GM18505 (cell line): ENCODE data around the gene CDC45.

Experiments
- ATAC-seq: cut with Tn5 transposase; IDR thresholded peaks from one replicate; pipeline ENCODE4 v1.9.1; 2021; ENCODE audit not compliant: unreplicated experiment
- POLR2A ChIP-seq: IDR thresholded peaks from 4 replicates; pipeline ENCODE4 v1.6.1; 2011; ENCODE audit warnings: borderline replicate concordance; ENCODE audit not compliant: insufficient read depth, insufficient read length; ENCODE audit errors: extremely low read depth

The CDC45 gene

DNA sequence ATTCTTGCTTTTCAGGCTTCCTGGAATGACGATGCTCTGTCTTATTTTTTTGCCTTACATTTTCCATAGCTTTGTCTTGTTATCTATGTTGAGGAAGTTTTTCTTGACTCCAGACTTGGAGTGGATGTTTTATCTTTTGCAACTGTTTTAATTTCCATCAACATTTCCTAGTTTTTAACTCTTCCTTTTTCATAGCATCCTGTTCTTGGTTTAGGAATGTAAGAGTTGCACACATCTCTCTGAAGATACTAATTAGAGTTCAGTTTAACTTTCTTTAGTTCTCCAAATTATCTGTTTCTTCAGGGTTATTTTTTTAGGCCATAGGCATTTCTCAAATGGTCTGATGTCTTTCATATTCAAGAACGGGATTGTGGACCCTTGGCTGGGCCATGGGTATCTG lies 34.1 kb downstream of the CDC45 start:
- ATAC-seq, result no peak
- no peak for TF ChIP-seq POLR2A

- no peak for ATAC-seq
Measured at GRCh38 chr22:19514831-19515565, 35.3 kb downstream of the CDC45 start.

DNA sequence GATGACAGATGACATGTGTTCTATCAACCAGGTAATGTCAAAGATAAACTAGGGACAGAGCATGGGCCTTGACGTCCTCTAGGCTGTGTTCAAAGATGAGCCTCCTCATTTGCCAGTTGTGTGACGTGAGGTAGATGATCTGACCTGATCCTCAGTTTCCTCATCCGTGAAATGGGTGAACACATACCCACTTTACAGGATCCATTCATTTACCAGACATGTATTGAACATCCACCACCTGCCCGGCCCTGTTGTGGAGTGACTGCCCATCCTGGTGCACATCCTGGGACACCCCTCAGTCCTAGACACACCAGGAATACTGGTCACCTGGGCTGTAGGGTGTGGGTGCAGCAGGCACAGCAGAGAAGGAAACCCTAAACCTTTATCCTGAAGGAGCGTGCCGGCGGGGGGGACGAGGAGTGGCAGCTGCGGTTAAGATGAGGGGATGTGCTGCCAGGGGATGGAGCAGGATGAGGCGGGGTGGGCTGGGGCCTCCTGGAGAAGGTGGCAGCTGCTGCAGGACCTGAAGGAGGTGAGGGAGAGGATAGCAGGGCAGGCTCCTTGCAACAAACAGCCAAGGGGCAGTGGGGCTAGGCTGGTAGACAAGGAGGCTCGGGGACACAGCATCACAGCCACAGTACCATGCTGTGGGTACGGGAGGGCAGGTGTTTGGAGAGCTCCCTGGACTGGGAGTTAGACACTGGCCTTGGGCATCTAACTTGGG lies 36.1 kb downstream of the CDC45 start:
- TF ChIP-seq POLR2A, result no peak
- no peak for ATAC-seq

More at GRCh38 chr22:19514831-19515565, 35.3 kb downstream of the CDC45 start:
- no peak for TF ChIP-seq POLR2A

DNA sequence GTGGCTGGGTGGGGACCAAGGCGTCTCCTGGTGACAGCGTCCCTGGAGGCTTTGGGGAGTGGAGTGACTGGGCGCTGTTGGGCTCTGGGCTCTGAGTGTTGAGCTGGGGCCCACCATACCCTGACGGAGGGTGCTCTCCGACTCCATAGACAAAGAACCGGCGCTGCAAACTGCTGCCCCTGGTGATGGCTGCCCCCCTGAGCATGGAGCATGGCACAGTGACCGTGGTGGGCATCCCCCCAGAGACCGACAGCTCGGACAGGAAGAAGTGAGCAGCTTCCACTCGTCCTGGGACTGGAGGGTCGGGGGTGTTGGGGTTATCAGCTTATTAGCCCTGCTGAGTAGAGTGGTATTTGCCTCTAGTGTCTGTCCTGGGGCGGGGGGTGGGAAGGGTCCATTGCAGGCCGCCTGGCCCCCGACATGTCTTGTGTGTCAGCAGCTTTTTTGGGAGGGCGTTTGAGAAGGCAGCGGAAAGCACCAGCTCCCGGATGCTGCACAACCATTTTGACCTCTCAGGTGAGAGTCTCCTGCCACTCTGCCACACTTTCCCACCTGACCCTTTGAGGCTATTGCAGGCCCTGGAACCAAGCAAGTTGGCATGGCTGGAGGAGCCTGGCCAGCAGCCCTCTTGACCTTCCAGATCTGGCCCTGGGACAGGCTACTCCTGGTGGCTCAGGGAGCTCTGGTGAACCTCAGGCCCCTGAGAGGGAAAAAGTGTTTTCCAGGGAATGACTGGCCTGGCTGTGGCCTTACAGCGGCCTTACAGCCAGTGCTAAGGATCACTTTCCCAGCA lies 36.9 kb downstream of the CDC45 start:
- TF ChIP-seq POLR2A, result no peak
- no peak for ATAC-seq

GRCh38 chr22:19517171-19517500 lies 37.4 kb downstream of the CDC45 start:
- ATAC-seq, result no peak
- no peak for TF ChIP-seq POLR2A

- ATAC-seq, result no peak
- TF ChIP-seq POLR2A, result no peak
Measured at GRCh38 chr22:19517919-19518611, 38.3 kb downstream of the CDC45 start.

DNA sequence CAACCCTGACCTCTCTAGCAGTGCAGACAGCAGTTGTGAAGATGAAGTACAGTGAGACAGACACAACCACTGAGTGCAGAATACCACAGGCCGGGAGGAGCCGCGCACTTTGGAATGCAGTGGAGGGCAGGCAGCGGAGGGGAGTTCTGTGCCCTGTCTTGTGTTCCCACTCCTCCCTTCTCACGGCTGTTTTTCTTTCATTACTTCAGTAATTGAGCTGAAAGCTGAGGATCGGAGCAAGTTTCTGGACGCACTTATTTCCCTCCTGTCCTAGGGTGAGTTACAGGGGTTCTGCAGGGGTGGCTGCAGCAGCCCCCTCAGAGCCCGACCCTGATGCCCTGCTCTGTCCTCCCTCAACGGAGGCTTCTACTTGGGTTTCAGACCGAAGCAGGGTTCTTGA lies 38.9 kb downstream of the CDC45 start:
- no peak for TF ChIP-seq POLR2A
- ATAC-seq, result no peak

DNA sequence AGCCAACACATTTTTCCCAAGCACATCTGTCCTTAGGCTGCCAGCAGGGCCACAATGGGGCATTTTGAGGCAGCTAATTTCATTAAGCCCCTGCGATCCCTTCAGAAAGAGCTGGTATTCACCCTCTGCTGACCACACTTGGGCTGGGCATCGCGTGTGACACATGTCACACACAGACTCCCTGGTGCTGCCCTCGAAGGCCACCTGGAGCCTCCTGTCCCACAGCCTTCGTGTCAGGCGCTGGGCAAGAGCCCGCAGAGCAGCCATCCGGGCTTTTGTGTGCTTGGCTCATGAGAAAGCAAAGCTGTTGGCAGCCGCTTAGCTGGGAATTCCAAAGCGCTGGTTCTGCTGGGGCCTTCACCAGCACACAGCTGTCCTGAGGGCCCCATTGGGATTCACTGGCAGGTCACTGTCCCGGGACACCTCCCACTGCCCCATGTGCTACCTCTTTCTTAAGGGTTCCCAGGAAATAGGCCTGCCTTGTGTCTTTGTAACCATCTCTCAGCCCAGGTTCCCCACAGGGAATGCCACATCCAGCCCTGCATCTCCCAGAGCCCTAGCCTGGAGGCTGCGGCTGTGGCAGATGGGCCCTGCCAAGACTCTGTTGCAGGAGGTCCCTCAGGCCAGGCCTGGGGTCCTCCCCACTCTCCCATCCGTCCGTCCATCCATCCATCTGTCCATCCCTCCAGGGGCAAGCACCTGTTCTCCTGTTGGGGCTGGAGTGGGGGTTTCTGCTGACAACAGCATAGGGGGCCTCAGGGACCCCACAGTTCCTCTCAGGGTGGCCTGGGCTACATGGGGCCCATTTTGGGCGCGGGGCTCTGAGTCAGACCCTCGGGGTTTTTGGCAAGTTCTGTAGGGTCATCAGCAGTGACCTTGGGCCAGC lies 39.6 kb downstream of the CDC45 start:
- no peak for ATAC-seq
- no peak for TF ChIP-seq POLR2A

GRCh38 chr22:19520007-19520406 lies 40.3 kb downstream of the CDC45 start:
- no peak for TF ChIP-seq POLR2A
- ATAC-seq, result no peak

GRCh38 chr22:19520566-19521305 lies 41.0 kb downstream of the CDC45 start:
- no peak for ATAC-seq
- TF ChIP-seq POLR2A, result no peak

GRCh38 chr22:19522190-19522880 lies 42.6 kb downstream of the CDC45 start:
- TF ChIP-seq POLR2A, result no peak
- no peak for ATAC-seq
